Mammary epithelial cell (primary cell): ENCODE results near the gene EPB41L2.

Experiments used
- EZH2 ChIP-seq: IDR thresholded peaks from 2 replicates; pipeline ENCODE4 v1.6.1; 2012; ENCODE audit warnings: low read length, inconsistent platforms, borderline replicate concordance
- TF ChIP-seq, protein P1 (sequence below), 2 donors: IDR thresholded peaks in 1 of 2; conservative IDR thresholded peaks in 1 of 2; 2 replicates each; pipeline ENCODE4 v1.5.1; 2011 to 2012; ENCODE audit warnings: inconsistent platforms in 2 of 2, low read length in 2 of 2, mild to moderate bottlenecking in 2 of 2, control low read depth in 1 of 2, low read depth in 1 of 2; ENCODE audit not compliant: insufficient read depth in 1 of 2; ENCODE audit errors: extremely low read depth in 1 of 2

DNA sequence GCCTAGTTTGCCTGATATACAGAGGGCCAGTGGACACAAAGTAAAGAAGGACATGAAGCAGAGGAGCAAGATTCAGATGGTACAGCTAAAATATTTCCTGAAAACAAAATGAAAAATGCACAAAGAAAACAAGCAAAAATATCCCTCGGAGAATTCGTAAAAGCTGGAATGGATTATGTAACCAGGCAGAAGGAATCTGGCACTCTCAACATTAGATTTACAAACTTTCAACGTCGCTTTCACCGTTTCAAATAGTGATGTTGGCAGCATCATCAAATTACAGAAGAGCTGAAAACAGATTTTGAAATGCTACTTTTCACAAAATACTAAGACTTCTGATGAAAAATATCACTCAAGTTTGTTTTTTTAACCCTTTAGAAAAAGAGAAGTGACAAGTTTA is 224.1 kb downstream of the EPB41L2 start:
- TF ChIP-seq, protein P1, sequence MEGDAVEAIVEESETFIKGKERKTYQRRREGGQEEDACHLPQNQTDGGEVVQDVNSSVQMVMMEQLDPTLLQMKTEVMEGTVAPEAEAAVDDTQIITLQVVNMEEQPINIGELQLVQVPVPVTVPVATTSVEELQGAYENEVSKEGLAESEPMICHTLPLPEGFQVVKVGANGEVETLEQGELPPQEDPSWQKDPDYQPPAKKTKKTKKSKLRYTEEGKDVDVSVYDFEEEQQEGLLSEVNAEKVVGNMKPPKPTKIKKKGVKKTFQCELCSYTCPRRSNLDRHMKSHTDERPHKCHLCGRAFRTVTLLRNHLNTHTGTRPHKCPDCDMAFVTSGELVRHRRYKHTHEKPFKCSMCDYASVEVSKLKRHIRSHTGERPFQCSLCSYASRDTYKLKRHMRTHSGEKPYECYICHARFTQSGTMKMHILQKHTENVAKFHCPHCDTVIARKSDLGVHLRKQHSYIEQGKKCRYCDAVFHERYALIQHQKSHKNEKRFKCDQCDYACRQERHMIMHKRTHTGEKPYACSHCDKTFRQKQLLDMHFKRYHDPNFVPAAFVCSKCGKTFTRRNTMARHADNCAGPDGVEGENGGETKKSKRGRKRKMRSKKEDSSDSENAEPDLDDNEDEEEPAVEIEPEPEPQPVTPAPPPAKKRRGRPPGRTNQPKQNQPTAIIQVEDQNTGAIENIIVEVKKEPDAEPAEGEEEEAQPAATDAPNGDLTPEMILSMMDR (conservative IDR thresholded peaks at IDR 0.05 in 1 of 2, IDR thresholded peaks at IDR 0.05 in 1 of 2; ENCODE audit: extremely low read depth in 1 of 2, insufficient read depth in 1 of 2, low read depth in 1 of 2, low read length in 2 of 2), result no peak
- TF ChIP-seq EZH2, result no peak
